Stimulated activated CD8-positive, alpha-beta memory T cell treated with anti-CD3 and anti-CD28 coated beads, Interleukin-4, amount 100 ng/mL, for 1 hour (primary cell): ENCODE data around the gene BIRC5.

Experiments used
- DNase-seq, 2 donors: peaks; one replicate each; pipeline ENCODE4 v3.0.0-alpha.2; 2020; ENCODE audit warnings: low read depth in 2 of 2, low spot score in 1 of 2

BIRC5 gene

DNA sequence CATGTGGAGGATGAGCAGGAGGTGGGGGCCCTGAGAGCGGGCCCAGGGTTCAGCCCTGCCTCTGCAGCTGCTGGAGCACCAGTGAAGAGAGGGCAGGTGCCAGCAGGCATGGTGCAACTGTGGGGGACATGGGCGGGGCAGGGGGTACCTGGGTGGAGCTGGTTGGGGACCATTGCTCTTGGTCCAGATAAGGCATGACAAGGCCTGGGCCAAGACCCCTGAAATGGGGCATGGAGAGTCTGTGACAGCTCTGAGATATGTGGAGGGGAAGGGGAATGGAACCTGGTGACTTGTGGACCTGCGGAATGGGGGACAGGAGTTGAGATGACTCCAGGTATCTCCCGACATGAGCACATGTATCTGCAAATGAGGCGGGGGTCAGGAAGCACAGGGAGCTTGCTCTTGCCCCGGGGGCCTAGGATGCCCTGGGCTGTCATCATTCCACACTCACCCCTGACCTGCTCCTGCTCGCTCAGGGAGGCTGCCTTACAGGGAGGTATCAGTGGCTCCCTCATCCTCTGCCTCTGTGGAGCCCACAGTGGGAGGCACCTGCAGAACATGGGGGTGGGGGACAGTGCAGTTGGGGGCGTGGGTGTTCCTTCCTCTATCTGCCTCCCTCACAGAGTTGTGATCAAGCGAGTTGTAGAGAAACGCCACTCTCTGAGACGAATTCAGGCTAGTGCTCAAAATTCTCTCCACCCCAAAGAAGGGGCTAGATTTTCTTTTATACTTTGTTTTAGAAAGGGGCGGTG lies 57.5 kb downstream of the BIRC5 start:
- DNase-seq = no peak

DNA sequence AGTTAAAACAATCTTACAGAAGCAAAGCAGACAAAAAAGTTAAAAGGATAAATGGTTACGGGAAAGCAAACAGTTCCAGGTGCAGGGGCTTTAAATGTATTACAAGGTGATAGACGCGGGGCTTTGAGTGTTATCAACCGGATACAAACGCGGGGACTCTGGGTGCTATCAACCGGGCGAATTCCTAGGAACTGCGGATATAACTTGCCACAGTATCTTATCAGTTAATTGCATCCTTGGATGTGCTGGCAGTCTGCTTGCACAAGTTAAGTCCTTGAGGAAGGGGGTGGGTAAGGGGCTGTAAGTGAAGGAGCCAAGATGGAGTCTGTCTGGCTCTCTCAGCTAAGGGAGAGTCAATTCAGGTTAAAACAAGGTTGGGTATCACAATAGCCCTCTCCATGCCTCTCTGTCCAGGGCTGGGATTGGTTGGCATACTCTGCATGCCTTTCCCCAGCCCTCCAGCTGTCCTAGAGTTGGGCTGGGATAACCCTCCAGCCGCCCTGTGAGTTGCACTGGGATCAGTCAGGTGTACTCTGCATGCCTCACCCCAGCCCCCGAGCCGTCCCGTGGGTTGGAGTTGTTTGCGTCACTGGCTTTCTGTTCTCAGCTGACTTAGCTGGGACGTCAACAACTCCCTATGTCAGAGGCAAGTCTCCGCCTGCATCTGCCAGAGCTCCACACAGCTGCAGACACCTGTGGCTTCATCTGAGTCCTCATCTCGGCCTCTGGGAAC lies 58.3 kb downstream of the BIRC5 start:
- no peak for DNase-seq

DNA sequence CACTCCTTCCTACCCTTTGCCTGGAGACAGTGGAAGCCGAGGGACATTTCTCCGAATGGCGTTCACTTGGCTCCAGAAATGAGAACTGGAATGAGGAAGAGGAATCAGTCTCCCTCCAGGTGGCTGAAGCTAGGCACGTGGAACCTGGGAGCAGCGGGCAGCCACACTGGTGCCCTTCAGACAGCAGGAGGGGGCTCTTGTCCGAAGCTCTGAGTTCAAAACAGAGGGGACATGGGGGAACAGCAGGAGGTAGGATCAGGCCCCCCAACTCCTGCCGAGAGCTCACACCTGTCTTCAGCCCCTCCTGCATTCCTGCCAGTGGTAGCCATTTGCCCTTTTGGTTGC lies 58.8 kb downstream of the BIRC5 start:
- DNase-seq = no peak

DNA sequence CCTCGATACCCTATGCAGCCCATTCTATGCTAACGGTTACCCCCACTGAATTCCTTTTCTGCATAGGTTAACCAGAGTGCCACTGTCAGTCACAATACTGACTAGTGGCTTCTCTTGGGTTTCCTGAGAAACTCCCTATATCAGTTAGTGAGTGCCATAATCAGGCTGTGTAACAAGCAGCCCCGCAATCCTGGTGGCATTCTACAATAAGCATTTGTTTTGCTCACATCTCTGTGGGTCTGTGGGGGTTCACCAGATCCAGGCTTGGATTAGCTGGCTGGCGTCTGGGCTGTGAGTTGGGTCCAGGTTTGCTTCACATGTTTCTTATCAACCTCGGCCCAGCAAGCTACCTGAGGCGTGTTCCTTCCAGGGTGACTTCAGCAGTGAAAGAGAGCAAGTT lies 59.8 kb downstream of the BIRC5 start:
- no peak for DNase-seq
